Stimulated activated CD4-positive, alpha-beta T cell treated with anti-CD3 and anti-CD28 coated beads, Interleukin-1b, Interleukin-23, amount 100 ng/mL, for 48 hours (primary cell): ENCODE data around the gene S100A1.
"Not testable (repeated sequence)": the region's sequence is repeated elsewhere in the genome, so short reads cannot be mapped to it uniquely, and the experiment has no call there.

Experiments used
- DNase-seq: peaks from one replicate; pipeline ENCODE4 v3.0.0-alpha.2; 2020

The S100A1 gene

GRCh38 chr1:153659656-153660055 lies 31.4 kb downstream of the S100A1 start:
- DNase-seq, result no peak

GRCh38 chr1:153661111-153661708 lies 33.0 kb downstream of the S100A1 start:
- no peak for DNase-seq

DNA sequence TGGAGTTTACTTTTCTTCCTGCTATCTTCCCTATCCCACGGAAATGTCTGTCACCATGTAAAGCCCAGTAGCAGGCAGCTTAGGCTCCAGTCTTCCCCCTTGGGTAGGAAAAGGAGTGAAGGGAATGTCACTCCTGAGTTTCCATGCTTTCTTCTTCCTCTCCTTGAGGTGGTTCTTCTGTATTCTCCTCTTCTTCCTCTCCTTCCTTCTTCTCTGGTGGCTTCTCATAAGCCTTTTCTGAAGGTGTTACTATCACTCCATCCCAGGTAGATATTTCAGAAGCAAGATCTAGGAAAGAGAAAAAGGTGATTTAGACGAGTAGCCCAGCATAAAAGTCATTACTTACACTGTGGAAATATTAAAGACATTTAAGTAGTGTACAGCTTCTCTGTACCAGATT lies 34.0 kb downstream of the S100A1 start:
- DNase-seq, result no peak

GRCh38 chr1:153663211-153663610 lies 35.0 kb downstream of the S100A1 start:
- no peak for DNase-seq

DNA sequence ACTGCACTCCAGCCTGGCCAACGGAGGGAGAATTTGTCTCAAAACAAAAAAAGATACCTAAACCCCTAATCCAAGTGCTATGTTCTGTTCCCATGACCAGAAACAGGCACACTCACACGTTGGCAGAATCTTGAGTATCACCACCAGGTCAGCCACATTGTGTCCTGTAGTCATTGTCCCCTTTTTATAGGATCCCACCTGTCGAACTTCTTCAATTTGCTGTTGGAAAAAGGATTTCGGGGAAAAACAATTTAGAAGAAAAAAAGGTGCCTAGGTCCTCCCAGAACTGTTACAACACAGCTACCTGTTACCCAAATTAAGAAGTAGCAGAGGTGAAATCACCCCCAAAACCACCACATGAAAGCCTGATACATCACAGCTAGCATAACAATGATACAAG lies 39.2 kb downstream of the S100A1 start:
- DNase-seq, result no peak

GRCh38 chr1:153668672-153669071 lies 40.4 kb downstream of the S100A1 start:
- not testable (repeated sequence) for DNase-seq

- DNase-seq, result no peak
Measured at GRCh38 chr1:153669606-153670005, 41.4 kb downstream of the S100A1 start.

GRCh38 chr1:153670257-153670858 lies 42.1 kb downstream of the S100A1 start:
- DNase-seq, result no peak

- DNase-seq, result peak; percentile 99
Measured at GRCh38 chr1:153670859-153671627, 42.8 kb downstream of the S100A1 start, which contains the start of gene ILF2. TSS of gene ILF2 (minus strand) at chr1:153670993. CDS start at chr1:153670922, 71 bp downstream.

DNA sequence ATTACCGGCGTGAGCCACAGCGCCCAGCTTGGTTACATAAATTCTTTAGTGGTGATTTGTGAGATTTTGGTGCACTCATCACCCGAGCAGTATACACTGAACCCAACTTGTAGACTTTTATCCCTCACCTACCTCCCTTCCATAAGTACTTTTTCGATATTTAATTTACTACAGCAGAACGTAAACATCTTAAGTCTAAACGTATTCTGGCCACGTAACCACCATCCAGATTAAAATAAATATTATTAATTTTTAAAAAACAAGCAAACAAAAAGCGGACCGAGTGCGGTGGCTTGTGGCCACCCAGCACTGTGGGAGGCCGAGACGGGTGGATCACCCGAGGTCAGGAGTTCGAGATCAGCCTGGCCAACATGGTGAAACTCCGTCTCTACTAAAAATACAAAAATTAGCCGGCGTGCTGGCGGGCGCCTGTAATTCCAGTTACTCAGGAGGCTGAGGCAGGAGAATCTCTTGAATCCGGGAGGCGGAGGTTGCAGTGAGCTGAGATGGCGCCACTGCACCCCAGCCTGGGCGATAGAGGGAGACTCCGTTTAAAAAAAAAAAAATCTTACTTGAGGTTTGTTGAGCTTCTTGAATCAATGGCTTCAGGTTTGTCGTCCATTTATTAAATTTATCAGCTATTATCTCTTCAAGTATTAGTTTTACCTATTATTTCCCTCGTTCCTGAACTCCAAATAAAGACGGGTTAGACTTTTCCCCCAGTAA lies 43.6 kb downstream of the S100A1 start:
- peak; percentile 60 for DNase-seq

DNA sequence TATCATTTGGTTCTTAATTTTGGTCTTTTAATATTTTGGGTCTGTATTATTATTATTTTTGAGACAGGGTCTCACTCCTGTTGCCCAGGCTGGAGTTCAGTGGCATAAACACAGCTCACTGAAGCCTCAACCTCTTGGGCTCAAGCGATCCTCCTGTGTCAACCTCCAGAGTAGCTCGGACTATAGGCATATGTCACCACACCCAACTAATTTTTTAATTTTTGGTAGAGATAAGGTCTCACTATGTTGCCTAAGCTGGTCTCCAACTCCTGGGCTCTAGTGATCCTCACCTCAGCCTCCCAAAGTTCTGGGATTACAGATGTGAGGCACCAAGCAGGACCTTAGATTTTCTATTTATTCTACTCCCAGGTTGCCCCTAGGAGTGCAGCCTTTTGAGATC lies 45.3 kb downstream of the S100A1 start:
- DNase-seq, result no peak

- peak; percentile 30 for DNase-seq
Measured at GRCh38 chr1:153677718-153678518, 49.7 kb downstream of the S100A1 start.

GRCh38 chr1:153678519-153679336 lies 50.5 kb downstream of the S100A1 start, which contains the start of gene NPR1:
TSS of gene NPR1 (plus strand) at chr1:153678688. CDS start at chr1:153679109, 421 bp downstream.
- DNase-seq, result no peak

DNA sequence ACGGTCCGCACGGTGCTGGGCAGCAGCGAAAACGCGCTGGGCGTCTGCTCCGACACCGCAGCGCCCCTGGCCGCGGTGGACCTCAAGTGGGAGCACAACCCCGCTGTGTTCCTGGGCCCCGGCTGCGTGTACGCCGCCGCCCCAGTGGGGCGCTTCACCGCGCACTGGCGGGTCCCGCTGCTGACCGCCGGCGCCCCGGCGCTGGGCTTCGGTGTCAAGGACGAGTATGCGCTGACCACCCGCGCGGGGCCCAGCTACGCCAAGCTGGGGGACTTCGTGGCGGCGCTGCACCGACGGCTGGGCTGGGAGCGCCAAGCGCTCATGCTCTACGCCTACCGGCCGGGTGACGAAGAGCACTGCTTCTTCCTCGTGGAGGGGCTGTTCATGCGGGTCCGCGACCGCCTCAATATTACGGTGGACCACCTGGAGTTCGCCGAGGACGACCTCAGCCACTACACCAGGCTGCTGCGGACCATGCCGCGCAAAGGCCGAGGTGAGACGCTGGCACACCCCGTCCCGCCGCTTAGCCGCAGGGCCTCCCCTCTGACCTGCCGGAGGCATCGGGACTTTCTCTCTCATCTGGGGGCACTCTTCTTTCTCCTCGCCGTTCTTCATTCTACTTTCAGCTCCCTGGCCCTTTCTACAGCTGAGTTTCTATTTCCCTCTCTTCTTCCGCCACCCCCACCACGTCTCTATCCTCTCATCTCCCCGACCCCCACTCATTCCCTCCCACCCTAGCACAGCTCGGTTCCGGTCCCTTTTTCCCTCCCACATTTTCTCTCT lies 51.3 kb downstream of the S100A1 start:
- DNase-seq, result no peak

DNA sequence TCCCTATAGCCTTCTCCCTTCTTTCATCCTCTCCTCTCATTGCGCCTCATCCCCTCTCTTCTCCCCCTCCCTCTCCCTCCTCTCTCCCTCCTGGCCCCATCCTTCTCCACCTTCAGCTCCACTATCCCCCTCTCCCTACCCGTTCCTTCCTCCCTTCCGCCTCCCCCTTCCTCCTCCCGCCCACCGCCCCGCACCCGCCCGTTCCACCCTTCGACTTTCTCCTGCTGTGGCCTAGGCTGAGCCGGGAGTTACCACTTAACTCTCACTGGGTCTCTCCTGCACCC lies 51.8 kb downstream of the S100A1 start:
- no peak for DNase-seq
